Posterior cingulate gyrus (tissue), 11 donors: Measurements from ENCODE around the gene MEIKIN.

Experiments used
- DNase-seq, 10 donors: peaks; one replicate each; pipeline versions ENCODE4 v3.0.0 to v3.0.0-alpha.2; 2020 to 2021; ENCODE audit warnings: mixed read lengths in 3 of 10
- intact Hi-C: fragments of 100-400 bp; cut with DNase I; formaldehyde crosslinking; loops from one replicate; pipeline ENCODE4 v1.15.1; 2023

MEIKIN gene

GRCh38 chr5:131945551-131946168, at the start of gene MEIKIN:
MEIKIN (minus strand) TSS chr5:131945663; CDS start chr5:131945505, 158 bp downstream.
- DNase-seq = no peak
- intact Hi-C loops = no loop called here

- DNase-seq = peak in 2 of 10 donors; percentile 28 to 59
- intact Hi-C loops = no loop called here
These were observed 49.2 kb upstream of the MEIKIN start for GRCh38 chr5:131994533-131995226.

DNA sequence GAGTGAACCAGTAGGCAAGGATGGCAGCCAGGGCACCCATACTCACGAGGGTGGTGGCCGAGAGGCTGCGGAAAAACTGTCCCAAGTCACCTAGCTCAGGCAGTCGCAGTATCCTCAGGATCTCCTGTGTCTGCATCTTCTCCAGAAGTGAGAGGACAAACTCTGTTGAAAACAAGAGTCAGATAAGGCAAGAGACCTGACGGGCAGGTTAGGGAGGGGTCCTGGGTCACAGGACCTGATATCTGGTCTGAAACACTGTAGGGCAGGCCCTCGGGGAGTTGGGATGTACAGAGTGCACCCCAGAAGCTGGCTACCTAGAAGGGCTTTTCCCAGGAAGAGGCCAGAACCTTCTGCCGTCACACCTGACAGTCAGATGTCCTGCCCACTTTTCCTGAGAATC, 48.6 kb upstream of the MEIKIN start:
- intact Hi-C loops = no loop called here
- peak in 2 of 10 donors; percentile 34 to 38 for DNase-seq

DNA sequence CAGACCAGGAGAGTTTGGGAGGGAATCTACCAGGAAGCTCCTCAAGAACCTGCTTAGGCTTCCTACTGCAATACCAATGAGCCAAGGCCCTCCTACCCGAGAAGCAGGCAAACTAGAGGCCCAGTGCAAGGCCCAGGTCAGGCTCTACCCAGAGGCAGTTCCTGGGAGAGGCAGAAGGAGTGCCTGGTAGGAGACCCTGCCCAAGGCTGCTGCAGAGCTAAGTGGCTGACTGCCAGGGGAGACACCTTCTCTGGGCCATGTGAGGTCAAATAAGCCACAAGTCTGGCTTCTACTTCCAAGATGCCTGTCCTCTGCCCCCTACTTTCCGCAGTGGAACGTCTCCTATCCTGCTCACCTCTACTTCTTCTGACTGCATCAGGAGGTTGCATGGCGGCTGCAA, 48.2 kb upstream of the MEIKIN start:
- DNase-seq = peak in 2 of 10 donors; percentile 26 to 45
- intact Hi-C loops = no loop called here

GRCh38 chr5:131992370-131992769, 46.9 kb upstream of the MEIKIN start:
- intact Hi-C loops = no loop called here
- peak in 2 of 10 donors; percentile 30 to 33 for DNase-seq

GRCh38 chr5:131991593-131992324, 46.3 kb upstream of the MEIKIN start:
- intact Hi-C loops = no loop called here
- DNase-seq = peak in 2 of 10 donors; percentile 21 to 33

- peak in 2 of 10 donors; percentile 62 to 72 for DNase-seq
- intact Hi-C loops = no loop called here
These were observed 45.3 kb upstream of the MEIKIN start for GRCh38 chr5:131990716-131991115.

GRCh38 chr5:131988601-131989000, 43.1 kb upstream of the MEIKIN start:
- intact Hi-C loops = no loop called here
- peak in 2 of 10 donors; percentile 53 to 76 for DNase-seq

DNA sequence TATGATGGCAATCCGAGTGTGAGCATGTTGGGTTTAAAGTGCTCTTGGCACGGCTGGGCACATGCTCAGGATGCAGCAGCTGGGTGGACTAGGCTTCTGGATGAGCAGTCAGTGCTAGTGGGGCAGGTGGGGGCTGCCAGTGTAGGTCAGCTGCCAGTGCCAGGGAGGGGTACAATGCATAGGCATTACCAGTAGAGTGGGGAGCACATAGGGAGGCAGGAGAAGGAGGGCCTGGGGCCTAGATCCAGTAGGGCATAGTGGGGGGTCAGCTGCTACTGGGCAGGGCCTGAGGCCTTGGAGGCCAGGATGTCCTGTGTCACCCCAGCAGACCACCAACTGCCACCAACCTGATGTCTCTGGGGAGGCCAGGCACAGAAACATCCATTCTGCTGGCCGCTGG, 41.8 kb upstream of the MEIKIN start:
- DNase-seq = peak in 2 of 10 donors; percentile 54 to 66
- intact Hi-C loops = no loop called here

DNA sequence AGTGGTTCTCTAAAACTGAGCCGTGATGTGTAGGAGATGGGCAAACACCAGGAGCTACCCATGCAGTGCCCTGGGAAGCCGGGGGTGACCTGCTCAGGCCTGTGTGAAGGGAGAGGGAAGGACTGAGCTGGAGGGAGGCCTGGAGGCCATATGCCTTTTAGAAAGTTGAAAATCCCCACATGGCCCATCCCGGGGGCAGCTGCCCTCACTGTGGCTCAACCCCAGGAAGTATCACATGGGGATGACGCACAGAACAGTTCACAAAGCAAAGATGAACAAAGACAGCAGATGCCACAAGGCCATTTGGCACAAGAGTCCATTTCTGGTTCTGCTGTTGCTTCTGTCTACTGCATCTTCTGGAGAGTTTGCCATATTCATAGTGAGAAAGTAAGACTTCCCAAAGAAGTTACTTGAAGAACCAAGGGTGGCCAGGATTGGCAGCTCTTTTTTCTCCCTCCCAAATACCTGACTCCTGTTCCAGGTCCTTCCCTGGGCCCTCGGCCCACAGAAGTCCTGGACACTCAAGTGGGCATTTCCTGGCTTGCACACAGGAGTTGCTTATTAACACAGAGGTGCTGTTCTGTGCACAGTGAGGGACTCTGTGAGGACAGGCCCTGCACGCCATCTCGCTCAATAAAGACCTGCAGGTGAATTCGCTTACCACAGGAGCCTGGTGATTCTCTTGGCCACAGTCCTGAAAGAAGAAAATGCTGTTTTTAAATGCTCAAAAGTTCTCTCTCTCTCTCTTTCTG, 40.9 kb upstream of the MEIKIN start:
- DNase-seq = peak in 4 of 10 donors; percentile 32 to 87 (median 62)
- intact Hi-C loops = no loop called here

- peak in 2 of 10 donors; percentile 36 to 84 for DNase-seq
- intact Hi-C loops = no loop called here
These were observed 39.6 kb upstream of the MEIKIN start for GRCh38 chr5:131984956-131985665.

- peak in 1 of 10 donors; percentile 32 for DNase-seq
These were observed 37.8 kb upstream of the MEIKIN start for GRCh38 chr5:131983244-131983771.

DNA sequence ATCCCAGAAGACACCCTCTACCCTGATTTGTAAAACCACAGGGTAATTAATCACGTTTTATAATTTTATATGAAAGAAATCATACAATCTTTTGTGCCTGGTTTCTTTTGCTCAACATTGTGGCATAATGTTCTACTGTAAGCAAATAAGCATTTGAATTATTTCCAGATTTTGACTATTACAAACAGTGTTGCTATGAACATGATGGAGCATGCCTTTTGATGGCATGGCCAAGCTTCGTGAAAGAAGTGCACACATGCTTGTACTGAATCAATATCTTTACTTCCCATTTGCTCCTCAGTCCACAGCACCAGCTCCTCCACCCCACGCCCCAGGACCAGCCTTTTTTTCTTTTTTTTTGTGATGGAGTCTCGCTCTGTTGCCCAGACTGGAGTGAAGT, 36.1 kb upstream of the MEIKIN start:
- peak in 2 of 10 donors; percentile 2 to 19 for DNase-seq
- intact Hi-C loops = no loop called here

More at GRCh38 chr5:131983244-131983771, 37.8 kb upstream of the MEIKIN start:
- intact Hi-C loops = no loop called here

GRCh38 chr5:131980696-131981095, 35.2 kb upstream of the MEIKIN start:
- DNase-seq = peak in 1 of 10 donors; percentile 47
- intact Hi-C loops = no loop called here

- intact Hi-C loops = no loop called here
- peak in 1 of 10 donors; percentile 61 for DNase-seq
These were observed 34.4 kb upstream of the MEIKIN start for GRCh38 chr5:131979816-131980215.

DNA sequence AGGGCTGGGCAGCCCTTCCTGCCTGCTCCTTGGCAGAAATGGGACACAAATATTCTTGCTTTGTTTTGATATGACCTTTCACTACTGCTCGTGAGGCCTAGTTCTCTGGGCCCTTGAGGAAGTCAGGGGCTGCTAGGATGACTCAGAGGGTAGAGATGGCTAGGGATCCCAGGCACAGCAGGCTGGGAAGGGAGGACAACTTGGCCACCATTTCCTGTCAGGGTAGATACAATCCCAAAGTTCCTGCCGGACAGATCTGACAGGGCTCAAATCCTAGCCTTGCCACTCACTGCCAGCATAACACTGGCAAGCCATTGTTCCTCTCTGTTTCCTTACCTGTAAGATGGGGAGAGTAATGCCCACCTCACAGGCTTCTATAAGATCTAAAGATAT, 31.7 kb upstream of the MEIKIN start:
- intact Hi-C loops = no loop called here
- DNase-seq = no peak

DNA sequence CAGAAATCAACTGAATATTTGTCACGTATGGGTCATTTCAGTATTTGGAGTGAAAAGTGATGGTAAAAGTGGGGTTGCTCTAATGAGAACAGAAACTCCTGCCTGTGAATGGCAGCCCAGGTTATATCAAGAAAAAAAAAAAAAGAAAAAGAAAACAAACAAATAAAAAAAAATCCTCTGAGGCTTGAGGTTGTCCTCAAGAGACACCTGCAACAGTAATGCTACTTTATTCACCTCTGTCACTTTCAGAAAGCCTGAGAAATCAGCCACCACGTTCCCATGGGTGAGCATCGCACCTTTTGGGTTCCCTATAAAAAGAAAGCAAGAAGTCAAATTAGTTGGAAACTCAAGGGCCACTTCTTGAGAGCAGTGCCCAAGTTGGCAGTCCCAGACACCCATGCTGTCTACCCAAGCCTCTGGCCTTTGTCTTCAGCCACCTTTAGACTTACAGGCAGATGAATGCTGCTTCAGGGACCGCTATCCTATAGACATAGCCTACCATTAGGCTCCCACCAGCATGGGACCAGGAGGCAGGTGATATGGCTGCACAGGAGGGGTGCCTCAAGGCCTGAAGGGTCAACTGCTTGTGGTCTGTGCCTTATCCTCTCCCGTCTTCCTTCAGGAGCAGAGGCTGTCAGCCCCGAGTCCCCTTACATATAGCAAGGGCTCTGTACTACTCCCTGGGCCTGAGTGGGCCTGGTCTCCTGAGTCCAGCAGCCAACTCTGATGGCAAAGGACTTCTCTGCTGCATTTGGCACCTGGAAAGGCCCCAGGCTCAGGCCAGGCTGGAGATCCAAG, 31.1 kb upstream of the MEIKIN start:
- peak in 1 of 10 donors; percentile 72 for DNase-seq
- intact Hi-C loops = no loop called here

- intact Hi-C loops = no loop called here
- peak in 1 of 10 donors; percentile 45 for DNase-seq
These were observed 29.7 kb upstream of the MEIKIN start for GRCh38 chr5:131974956-131975726.
